Measurements from ENCODE around the gene YBX2.

YBX2 gene

DNA sequence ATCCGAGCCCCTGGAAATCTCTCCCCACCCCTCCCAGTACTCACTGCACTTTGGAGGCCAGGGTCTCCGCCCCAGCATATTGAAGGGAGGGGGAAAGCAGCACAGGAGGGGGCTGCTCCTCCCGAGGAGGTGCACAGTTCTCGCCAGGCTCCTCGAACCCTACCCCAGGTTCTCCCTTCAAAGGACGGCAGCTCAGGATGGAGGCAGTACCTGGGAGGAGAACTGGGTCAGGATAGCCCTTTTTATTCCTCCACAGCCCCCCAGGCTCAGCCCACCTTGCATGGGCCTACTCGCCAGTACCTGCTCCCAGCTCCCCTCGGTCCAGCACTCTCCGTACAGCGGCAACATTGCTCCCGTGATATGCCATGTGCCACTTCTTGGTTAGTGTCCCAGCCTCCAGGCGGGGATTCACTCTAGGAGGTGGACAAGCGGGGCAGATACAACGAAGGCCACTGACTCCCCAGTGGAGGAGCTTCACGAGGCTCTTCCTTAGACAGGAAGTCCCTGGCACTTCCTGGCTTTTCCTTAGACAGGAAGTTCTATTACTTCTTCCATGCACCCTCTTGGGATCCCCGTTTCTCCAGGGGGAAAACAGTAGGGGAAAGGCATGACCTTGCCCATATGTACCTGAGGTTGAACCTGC lies 22.8 kb upstream of the YBX2 start:
- DNase-seq (ENCODE audit: low read depth in 1 of 2, low spot score in 1 of 2), result no peak
- in situ Hi-C loops (cut with HindIII; ENCODE audit: low pct_unique_long_range_greater_than_20kb, low sequenced_read_pairs), result no loop called here
- no peak for TF ChIP-seq JUND (IDR thresholded peaks at IDR 0.05; ENCODE audit: low read depth)

DNA sequence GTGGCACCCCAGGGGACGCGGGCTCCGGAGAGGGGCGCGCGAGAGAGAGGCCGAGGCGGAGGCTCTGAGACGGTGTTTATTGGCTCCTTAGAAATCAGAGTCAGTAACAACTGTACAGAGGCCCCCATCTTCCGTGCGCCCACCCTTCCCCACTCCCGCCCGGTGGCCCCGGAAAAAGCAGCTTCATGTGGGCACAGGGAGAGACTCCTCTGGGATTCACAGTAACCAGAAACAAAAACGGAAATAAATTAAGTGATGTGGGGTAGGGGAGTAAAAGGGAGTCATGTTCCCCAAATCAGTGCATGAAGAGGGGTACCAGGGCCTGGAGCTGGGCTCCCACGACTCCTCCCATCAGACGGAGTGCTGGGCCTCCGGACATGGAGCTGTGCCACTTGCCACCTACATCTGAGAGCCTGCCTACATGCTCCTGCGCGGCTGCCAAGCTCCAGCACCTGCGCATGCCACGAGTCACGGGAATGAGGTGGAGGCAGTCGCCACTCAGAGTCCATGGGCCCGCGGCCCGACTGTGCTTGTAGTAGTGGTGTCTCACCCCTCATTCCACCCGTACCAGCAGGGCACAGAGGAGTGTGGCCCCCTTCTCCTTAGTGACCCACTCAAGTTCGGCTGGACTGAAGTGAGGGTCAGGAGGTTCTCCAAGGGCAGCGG lies 21.3 kb upstream of the YBX2 start:
- TF ChIP-seq JUND (IDR thresholded peaks at IDR 0.05; ENCODE audit: low read depth), result no peak
- no peak for DNase-seq (ENCODE audit: low read depth in 1 of 2, low spot score in 1 of 2)

DNA sequence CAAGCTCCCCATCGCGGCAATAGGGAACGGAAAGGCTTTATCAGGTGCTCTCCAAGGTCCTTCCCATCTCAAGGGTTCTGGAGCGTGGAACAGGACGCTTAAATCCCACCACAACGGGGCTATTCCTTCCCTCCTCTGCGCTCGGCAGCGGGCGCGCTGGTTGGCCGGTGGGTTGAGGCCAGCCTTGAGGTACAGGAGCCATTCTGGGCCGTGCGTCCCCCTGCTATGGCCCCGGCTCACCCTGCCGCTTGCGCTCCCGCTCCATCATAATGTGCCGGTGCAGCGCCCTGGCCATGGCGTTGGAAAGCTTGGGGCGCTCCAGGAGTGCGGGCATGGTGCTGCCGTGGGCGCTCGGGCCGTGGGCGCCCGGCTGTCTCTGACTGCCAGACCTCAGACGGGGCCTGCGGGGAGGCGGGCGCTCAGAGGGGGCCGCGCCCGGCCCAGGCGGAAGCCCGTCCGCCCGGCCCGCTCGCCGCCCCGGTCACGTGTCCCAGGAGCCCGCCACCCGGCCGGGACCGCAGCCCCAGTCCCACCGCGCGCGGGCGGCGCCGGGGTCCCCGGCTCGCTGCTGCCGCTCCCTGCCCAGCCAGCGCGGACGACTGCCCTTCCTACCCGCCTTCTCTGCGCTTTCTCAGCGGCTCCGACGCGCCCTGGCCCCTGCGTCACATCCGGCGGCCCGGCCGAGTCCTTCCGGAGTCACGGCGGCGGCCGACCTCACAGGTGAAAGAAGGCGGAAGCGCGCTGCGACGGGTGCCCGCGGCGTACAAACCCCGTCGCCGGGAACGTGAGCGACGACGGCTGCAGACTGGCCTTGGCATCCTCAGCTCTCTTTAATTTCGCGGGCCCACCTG lies 20.5 kb upstream of the YBX2 start, which contains the start of gene GPS2:
Gene GPS2 (minus strand): TSS at position 642 of the 851 bp plus-strand sequence. CDS start 308 bp downstream, at position 334.
- no peak for TF ChIP-seq JUND (IDR thresholded peaks at IDR 0.05; ENCODE audit: low read depth)

More for the DNA sequence above, 21.3 kb upstream of the YBX2 start:
- in situ Hi-C loops (cut with HindIII; ENCODE audit: low pct_unique_long_range_greater_than_20kb, low sequenced_read_pairs), result no loop called here

DNA sequence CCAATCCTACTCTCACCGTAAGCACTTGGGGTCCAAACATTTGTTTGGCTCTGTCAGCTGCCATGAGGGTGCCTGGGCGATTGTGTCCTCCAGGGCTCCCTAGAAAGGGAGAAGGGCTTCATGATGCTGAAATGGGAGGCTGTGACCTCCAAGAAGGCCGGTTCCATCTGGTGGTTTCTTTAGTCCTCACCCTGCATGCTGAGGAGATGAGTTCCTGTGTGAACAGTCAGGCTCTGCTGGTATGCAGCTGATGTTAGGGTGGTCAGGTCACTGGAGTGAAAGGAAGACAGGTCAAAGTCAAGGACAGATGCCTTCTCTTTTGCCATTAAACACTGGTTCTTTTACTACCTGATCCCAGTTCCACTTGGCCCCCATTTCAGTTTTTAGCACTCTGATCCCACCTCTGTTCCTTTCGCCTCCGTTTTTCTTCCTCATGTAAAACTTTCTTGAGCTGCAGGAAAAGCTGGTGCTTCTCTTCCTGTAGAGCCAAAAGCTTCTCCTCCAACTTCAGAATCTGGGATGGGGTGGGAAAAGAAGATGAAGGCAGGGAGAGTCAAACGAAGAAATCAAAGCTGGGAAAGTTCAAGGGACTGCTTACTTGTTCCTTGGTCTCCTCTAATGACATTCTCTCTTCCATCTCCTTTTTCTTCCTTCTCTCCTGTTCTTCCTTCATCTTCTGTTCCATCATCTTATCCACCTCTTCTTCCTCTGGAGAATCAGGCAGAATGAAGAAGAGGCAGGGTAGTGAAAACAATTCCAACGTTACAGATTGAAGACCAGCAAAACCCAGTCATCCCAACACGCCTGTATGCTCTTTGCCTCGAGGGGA lies 19.7 kb upstream of the YBX2 start:
- no peak for DNase-seq (ENCODE audit: low read depth in 1 of 2, low spot score in 1 of 2)
- in situ Hi-C loops (cut with HindIII; ENCODE audit: low pct_unique_long_range_greater_than_20kb, low sequenced_read_pairs), result no loop called here
- no peak for TF ChIP-seq JUND (IDR thresholded peaks at IDR 0.05; ENCODE audit: low read depth)

More for the DNA sequence above, 20.5 kb upstream of the YBX2 start, which contains the start of gene GPS2:
- in situ Hi-C loops (cut with HindIII; ENCODE audit: low pct_unique_long_range_greater_than_20kb, low sequenced_read_pairs), result no loop called here
- peak; percentile 85 to 88 for DNase-seq (ENCODE audit: low read depth in 1 of 2, low spot score in 1 of 2)

DNA sequence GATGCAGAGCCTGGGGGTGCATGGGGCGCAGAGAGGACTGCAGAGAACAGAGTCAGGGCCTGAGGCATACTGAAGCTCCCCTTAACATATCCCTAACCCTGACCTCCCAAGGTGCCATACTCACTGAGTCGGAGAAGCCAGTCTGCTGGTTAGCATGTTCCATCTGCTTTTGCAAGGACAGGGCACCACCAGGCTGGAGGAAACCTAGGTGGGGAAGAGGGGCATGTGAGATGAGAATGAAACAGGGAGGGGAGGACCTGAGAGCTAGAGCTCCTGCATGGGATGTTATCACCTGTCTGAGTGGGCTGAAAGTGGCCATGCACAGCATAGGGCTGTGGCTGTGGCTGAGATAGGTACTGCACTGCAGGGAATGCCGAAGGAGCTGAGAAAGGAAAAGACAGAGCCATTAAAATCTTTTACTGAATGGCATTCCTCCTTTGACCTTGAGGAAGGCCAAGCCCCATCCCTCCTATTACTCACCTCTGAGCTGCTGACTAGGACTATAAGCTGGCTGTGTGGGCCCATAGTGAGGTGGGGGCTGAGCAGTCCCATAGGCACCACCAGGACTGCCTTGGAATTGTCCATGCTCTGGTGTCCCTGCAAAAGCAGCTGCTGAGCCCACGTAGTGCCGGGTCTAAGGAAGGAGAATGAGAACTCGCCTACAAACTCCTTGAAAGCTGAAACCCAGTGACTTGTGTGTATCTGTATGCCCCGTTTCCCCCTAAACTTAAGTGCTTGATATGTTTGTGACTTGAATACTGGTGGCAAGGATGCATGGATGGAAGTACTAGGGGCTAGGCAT lies 18.9 kb upstream of the YBX2 start:
- in situ Hi-C loops (cut with HindIII; ENCODE audit: low pct_unique_long_range_greater_than_20kb, low sequenced_read_pairs), result no loop called here
- no peak for DNase-seq (ENCODE audit: low read depth in 1 of 2, low spot score in 1 of 2)
- TF ChIP-seq JUND (IDR thresholded peaks at IDR 0.05; ENCODE audit: low read depth), result no peak

DNA sequence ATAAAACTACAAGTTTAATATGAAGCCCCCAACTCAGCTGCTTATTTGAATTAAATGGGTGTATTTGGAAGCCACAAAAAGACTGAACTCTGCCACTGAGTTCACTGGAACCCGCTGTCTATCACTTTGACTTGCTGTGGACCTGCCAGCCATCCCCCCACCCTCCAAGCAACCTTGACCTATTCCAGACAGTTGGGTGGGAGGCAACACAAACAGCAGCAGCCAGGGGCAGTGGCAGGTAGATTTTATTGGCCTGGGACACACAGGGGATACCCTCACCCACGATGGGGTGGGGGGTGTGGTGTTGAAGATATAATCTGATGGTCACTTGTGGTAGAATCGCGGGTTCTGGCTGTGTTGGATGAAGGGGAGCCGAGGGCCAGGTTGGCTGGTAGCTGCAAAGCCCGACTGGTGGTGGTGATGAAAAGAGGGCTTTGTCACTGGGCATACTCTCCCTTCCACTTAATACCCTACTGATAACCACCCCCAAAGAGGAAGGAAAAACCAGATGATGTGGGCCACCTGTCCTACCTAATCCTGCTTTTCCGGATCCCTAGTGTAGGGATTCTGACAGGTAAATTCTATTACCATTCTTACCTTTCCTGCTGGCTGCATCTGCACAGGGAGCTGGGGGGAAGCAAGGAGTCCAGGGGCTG lies 18.1 kb upstream of the YBX2 start:
- DNase-seq (ENCODE audit: low read depth in 1 of 2, low spot score in 1 of 2), result no peak
- TF ChIP-seq JUND (IDR thresholded peaks at IDR 0.05; ENCODE audit: low read depth), result no peak
- in situ Hi-C loops (cut with HindIII; ENCODE audit: low pct_unique_long_range_greater_than_20kb, low sequenced_read_pairs), result no loop called here

DNA sequence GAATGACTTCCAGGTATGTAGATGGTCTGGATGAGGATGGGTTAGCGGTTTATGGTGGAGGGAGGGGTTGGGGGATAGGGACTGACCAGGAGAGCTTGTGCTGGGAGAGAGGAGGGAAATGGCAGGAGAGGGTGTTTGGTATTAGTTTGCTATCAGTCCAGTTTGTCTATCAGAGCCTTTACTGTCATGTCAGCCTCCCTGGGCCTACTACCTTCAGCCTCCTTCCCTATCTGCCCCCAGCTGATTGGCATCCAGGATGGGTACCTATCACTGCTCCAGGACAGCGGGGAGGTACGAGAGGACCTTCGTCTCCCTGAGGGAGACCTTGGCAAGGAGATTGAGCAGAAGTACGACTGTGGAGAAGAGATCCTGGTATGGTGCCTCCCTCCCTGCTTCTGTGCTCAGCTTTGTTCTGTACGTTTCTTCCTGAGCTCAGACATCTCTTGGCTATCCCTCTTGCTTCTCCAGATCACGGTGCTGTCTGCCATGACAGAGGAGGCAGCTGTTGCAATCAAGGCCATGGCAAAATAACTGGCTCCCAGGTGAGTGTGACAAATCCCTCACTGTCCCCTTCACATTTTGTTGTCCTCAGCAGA lies 16.8 kb upstream of the YBX2 start:
- in situ Hi-C loops (cut with HindIII; ENCODE audit: low pct_unique_long_range_greater_than_20kb, low sequenced_read_pairs), result no loop called here
- DNase-seq (ENCODE audit: low read depth in 1 of 2, low spot score in 1 of 2), result no peak
- TF ChIP-seq JUND (IDR thresholded peaks at IDR 0.05; ENCODE audit: low read depth), result no peak

DNA sequence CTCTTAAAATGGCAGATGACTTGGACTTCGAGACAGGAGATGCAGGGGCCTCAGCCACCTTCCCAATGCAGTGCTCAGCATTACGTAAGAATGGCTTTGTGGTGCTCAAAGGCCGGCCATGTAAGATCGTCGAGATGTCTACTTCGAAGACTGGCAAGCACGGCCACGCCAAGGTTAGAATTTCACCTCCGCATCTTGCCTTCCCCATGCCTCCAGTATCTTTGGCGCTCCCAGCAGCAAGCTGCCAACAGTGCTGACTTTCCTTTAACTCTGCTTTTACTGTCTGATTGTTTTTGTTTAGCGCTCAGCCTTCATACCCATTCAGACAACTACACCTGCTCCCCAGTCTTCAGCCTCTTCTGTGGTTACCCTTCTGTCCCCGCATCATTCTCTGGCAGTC lies 15.2 kb upstream of the YBX2 start:
- in situ Hi-C loops (cut with HindIII; ENCODE audit: low pct_unique_long_range_greater_than_20kb, low sequenced_read_pairs), result no loop called here
- no peak for DNase-seq (ENCODE audit: low read depth in 1 of 2, low spot score in 1 of 2)
- no peak for TF ChIP-seq JUND (IDR thresholded peaks at IDR 0.05; ENCODE audit: low read depth)

DNA sequence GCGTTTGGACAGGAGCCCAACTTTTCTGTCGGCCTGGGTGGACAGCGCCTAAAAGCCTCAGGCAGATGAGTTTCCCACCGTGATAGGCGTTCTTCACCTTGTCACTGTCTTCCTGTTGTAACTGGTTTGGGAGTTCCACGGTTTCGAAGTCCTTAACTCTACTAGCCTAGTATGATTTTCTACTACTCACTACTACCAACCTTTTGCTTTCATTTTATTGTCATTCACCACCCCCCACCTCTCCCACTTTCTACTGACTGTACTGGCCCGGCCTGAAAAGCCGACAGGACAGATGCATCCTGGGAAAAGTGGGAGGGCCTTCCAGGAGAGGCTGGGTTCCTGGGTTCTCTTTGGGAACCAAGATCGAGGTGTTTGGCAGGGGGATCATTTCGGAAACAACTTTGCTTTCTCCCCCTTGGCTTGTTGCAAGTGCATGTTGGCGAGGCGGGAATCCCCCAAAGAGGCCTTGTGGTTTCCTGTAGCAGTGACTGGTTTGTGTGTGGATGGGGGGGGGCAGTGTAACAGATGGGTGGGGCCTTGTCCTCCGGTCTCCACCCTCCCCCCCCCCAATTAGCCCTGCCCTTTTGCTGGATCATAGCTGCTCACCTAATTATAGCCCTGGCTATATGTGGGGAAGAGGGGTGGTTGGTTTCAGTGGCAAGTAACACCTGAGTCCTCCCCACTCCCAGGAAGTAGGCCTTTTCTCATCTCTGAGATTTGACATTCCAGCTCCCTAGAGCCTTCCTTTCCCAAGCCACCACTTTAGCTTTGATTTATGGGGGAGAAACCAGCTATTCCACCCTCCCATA lies 14.4 kb upstream of the YBX2 start:
- peak; percentile 72 to 89 for DNase-seq (ENCODE audit: low read depth in 1 of 2, low spot score in 1 of 2)
- in situ Hi-C loops (cut with HindIII; ENCODE audit: low pct_unique_long_range_greater_than_20kb, low sequenced_read_pairs), result no loop called here
- TF ChIP-seq JUND (IDR thresholded peaks at IDR 0.05; ENCODE audit: low read depth), result no peak

Data from T47D (cell line).